CD4-positive, alpha-beta memory T cell (primary cell): Measurements from ENCODE around the gene RAB11FIP3. TPM values are rescaled to one million over a fixed set of nuclear protein-coding genes. Genes with fewer than 3 reads are reported as not detected.
A peak's percentile ranks its signal among the peaks of the same experiment; 100 is the strongest.

ENCODE experiments used
- CTCF ChIA-PET: fragments of 350-600 bp; sonication (Branson Sonifier 250); formaldehyde crosslinking; loops from one replicate; lab custom pipeline; 2021; ENCODE audit warnings: inconsistent platforms; ENCODE audit not compliant: partially characterized antibody; lab: Charles Lee
- POLR2A ChIA-PET: fragments of 350-600 bp; sonication (Branson Sonifier 250); formaldehyde crosslinking; loops from one replicate; lab custom pipeline; 2021; ENCODE audit not compliant: partially characterized antibody; lab: Charles Lee
- DNase-seq, 5 donors: peaks; one replicate each; pipeline versions ENCODE4 v3.0.0 to v3.0.0-alpha.2; 2020 to 2022; ENCODE audit warnings: mixed read lengths in 1 of 5
- H3K27ac ChIP-seq: one replicate; pipeline ENCODE4 v1.7.0; 2013; ENCODE audit warnings: low read depth, low read length
- H3K27me3 ChIP-seq: 2 replicates; pipeline ENCODE4 v1.7.0; 2013; ENCODE audit warnings: mild to moderate bottlenecking, low read length, moderate library complexity; ENCODE audit not compliant: insufficient read depth
- H3K36me3 ChIP-seq: 2 replicates; pipeline ENCODE4 v1.7.0; 2013; ENCODE audit warnings: mild to moderate bottlenecking, low read length, moderate library complexity; ENCODE audit not compliant: insufficient read depth
- H3K4me1 ChIP-seq: 2 replicates; pipeline ENCODE4 v1.7.0; 2013; ENCODE audit warnings: mild to moderate bottlenecking, low read length, moderate library complexity; ENCODE audit not compliant: insufficient read depth
- H3K4me3 ChIP-seq, 2 donors: one replicate each; pipeline ENCODE4 v1.7.0; 2013; ENCODE audit warnings: low read length in 2 of 2, mild to moderate bottlenecking in 1 of 2
- H3K9me3 ChIP-seq, 2 donors: one replicate each; pipeline ENCODE4 v1.7.0; 2013; ENCODE audit warnings: low read length in 2 of 2, control low read depth in 1 of 2; ENCODE audit not compliant: control insufficient read depth in 1 of 2
- H3K27ac Mint-ChIP-seq, 7 donors: one replicate each; pipeline ENCODE4 v1.8.0; 2020 to 2021; ENCODE audit warnings: mixed read lengths in 7 of 7, mild to moderate bottlenecking in 6 of 7, inconsistent platforms in 3 of 7, moderate library complexity in 3 of 7
- H3K27me3 Mint-ChIP-seq, 2 donors: one replicate each; pipeline ENCODE4 v1.8.0; 2020 to 2021; ENCODE audit warnings: mixed read lengths in 2 of 2
- H3K36me3 Mint-ChIP-seq, 2 donors: one replicate each; pipeline ENCODE4 v1.8.0; 2020 to 2021; ENCODE audit warnings: mixed read lengths in 2 of 2, inconsistent platforms in 1 of 2, mild to moderate bottlenecking in 1 of 2
- H3K4me1 Mint-ChIP-seq, 4 donors: one replicate each; pipeline ENCODE4 v1.8.0; 2020 to 2021; ENCODE audit warnings: mixed read lengths in 4 of 4, mild to moderate bottlenecking in 1 of 4
- H3K4me3 Mint-ChIP-seq, 8 donors: one replicate each; pipeline ENCODE4 v1.8.0; 2020 to 2021; ENCODE audit warnings: mixed read lengths in 8 of 8, mild to moderate bottlenecking in 7 of 8, moderate library complexity in 6 of 8, inconsistent platforms in 3 of 8
- H3K9me3 Mint-ChIP-seq, 8 donors: one replicate each; pipeline ENCODE4 v1.8.0; 2020 to 2021; ENCODE audit warnings: mixed read lengths in 8 of 8, mild to moderate bottlenecking in 5 of 8, inconsistent platforms in 3 of 8, moderate library complexity in 1 of 8
- intact Hi-C: fragments of 100-400 bp; cut with micrococcal nuclease; formaldehyde crosslinking; loops from one replicate; pipeline ENCODE4 v1.15.1; 2023
- polyA plus RNA-seq, 2 donors: library from polyadenylated mRNA; unstranded; fragments of 300-500 nt; fragmentation: Illumina TruSeq; gene quantifications; one replicate each; pipeline ENCODE4 v1.2.3, GENCODE V29; 2021
- total RNA-seq, 2 experiments: library from RNA; stranded (reverse); gene quantifications; one replicate each; pipeline ENCODE4 v1.2.3, GENCODE V29; 2021

RAB11FIP3 gene
- total and polyA plus RNA-seq, 4 experiments from 2014 or later: 0.15 to 42.6 (median 23.2) TPM

DNA sequence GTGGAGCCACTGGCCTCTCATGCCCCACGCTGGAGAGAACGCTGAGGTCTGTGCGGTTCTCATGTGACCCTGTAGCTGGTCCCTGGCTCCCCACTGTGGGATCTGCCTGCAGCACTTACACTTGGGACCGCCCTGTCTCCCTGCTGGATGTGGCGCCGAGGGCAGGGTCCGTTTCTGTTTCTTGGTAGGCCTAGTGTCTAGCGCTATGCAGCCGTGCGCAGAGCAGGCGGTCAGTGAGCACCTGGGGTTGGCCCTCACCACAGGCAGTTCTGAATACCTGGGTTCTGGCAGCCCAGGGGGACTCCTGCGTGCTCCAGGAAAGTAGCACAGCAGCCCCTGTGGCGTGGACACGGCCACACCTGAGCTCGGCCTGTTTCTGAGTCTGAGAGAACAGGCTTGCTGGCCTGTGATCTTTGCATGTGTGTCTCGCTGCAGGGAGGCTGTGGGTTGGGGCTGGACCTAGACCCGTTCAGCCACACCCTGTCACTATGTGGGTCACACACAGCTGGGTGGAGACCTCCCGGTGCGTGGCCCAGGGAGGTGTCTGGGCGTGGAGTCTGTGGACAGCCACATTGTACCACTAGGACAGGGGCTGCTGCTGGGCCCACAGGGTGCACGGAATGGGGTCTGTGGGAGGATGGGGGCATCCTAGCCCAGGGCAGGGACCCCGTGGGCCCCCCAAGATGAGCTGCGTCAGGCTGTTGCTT is 104.8 kb downstream of the RAB11FIP3 start:
- Mint-ChIP-seq H3K4me1 (peaks cover 16 to 39% (median 27%) of the 10 kb centered on the region in 4 donors), H3K27me3 (no peaks in the 10 kb centered on the region), H3K27ac (peak overlapping the region in 4 of 7 donors; percentile 47 to 92 (median 74)), H3K36me3 (peaks cover 0 to 8% of the 10 kb centered on the region in 2 donors), H3K9me3 (no peaks in the 10 kb centered on the region), H3K4me3 (peak overlapping the region; percentile 55 to 95 (median 76))
- POLR2A ChIA-PET: no interaction called here
- Histone ChIP-seq H3K4me1 (peaks cover 39% of the 10 kb centered on the region), H3K4me3 (peak overlapping the region in 1 of 2 donors; percentile 57), H3K36me3 (peaks cover 5% of the 10 kb centered on the region), H3K9me3 (no peaks in the 10 kb centered on the region), H3K27me3 (no peaks in the 10 kb centered on the region), H3K27ac (no peak overlapping the region)
- CTCF ChIA-PET: no interaction called here
- intact Hi-C loops: no loop called here
- DNase-seq: no peak

DNA sequence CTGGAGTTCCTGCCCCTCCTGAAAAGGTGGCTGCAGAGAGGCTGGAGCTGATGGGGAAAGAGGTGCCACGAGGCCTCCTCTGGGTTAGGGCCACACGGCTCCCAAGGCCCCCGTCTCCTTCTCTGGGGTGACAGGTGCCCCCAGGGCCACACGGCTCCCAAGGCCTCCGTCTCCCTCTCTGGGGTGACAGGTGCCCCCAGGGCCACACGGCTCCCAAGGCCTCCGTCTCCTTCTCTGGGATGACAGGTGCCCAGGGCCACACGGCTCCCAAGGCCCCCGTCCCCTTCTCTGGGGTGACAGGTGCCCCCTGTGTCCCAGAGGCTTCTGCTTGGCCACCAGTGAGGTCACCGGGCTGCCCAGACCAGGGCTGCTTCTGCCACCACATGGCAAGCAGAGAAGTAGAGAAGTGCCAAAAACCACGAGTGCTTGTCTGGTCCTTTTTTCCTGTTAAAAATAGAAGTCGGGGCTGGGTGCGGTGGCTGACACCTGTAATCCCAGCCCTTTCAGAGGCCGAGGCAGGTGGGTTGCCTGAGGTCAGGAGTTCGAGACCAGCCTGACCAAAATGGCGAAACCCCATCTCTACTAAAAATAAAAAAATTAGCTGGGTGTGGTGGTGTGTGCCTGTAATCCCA is 106.2 kb downstream of the RAB11FIP3 start:
- CTCF ChIA-PET: interaction anchor here (1.2 kb wide), 1 partner anchor 13 kb away, joined by 3 read pairs; no protein-coding TSS in a partner anchor
- peaks cover 5% of the 10 kb centered on the region for H3K36me3 ChIP-seq
- no peaks in the 10 kb centered on the region for H3K9me3 ChIP-seq
- H3K27me3 ChIP-seq: no peaks in the 10 kb centered on the region
- peaks cover 25% of the 10 kb centered on the region for H3K4me1 ChIP-seq
- H3K36me3 Mint-ChIP-seq: peaks cover 0 to 5% of the 10 kb centered on the region in 2 donors
- no peak overlapping the region for H3K27ac ChIP-seq
- no peak overlapping the region for H3K4me3 ChIP-seq
- H3K27ac Mint-ChIP-seq: no peak overlapping the region
- H3K9me3 Mint-ChIP-seq: no peaks in the 10 kb centered on the region
- intact Hi-C loops: no loop called here
- H3K27me3 Mint-ChIP-seq: no peaks in the 10 kb centered on the region
- H3K4me1 Mint-ChIP-seq: peaks cover 9 to 25% (median 17%) of the 10 kb centered on the region in 4 donors
- POLR2A ChIA-PET: no interaction called here
- no peak for DNase-seq
- peak overlapping the region in 1 of 8 donors; percentile 21 for H3K4me3 Mint-ChIP-seq

DNA sequence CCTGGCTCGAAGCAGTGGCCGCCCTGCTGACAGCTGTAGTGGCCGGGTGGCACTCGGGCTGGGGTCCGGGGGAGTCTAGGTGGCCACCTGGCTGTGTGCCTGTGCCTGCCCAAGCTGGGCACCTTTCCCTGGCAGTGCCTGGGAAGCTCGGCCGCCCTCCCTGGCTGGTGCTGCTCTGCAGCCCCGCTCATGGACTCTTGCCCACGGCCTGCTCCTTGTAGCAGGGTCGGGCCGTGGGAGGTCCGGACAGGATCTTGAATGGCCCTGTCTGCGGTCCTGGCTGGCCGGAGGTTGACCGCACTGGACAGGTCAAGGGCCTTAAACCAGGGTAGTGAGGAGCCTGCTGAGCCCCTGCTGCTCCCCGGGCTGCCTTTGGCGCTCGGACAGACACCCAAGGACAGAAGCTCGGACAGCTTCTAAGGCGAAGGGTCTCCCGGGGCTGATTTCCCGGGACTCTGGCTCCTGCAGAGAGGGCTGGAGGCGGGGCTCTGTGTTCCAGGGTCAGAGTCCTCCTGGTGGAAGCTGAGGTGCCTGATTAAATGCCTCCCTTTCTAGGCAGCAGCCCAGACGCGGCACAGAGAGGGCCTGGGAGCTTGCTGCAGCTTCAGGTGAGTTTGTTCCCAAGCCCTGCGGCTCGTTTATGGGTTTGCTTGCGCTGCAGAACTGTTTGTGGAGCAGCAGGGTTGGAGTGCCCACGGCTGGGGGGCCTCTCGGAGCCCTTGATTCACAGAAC is 108.1 kb downstream of the RAB11FIP3 start:
- Mint-ChIP-seq H3K27ac (no peak overlapping the region), H3K4me1 (peaks cover 8 to 21% (median 14%) of the 10 kb centered on the region in 4 donors), H3K36me3 (peaks cover 0 to 3% of the 10 kb centered on the region in 2 donors), H3K9me3 (no peaks in the 10 kb centered on the region), H3K27me3 (no peaks in the 10 kb centered on the region), H3K4me3 (no peak overlapping the region)
- Histone ChIP-seq H3K4me1 (peaks cover 23% of the 10 kb centered on the region), H3K9me3 (no peaks in the 10 kb centered on the region), H3K27ac (no peak overlapping the region), H3K27me3 (no peaks in the 10 kb centered on the region), H3K4me3 (no peak overlapping the region), H3K36me3 (peaks cover 5% of the 10 kb centered on the region)
- ChIA-PET POLR2A (no interaction called here), CTCF (no interaction called here)
- intact Hi-C loops: no loop called here
- no peak for DNase-seq

DNA sequence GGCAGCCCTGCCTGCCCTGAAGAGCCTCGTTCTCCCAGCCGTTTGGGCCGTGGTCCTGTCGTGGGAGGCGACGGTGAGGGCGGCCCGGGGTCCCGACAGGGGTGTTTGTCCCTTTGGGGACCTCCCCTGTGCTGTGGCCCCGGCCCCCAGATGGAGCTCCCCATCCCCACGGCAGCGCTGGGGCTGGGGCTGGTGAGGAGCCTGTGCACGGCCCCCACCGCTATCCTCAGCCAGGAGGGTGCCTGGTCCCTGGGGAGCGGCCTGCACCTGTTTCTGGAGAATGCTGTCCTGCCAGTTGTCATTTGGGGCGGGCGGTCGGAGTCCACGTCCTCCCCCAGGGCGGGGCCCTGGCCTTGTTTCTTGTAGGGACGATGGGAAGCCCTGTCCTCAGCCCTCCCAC is 108.7 kb downstream of the RAB11FIP3 start:
- peaks cover 7 to 16% (median 12%) of the 10 kb centered on the region in 4 donors for H3K4me1 Mint-ChIP-seq
- no peak overlapping the region for H3K4me3 ChIP-seq
- H3K36me3 ChIP-seq: peaks cover 5% of the 10 kb centered on the region
- DNase-seq: no peak
- H3K36me3 Mint-ChIP-seq: peaks cover 0 to 4% of the 10 kb centered on the region in 2 donors
- POLR2A ChIA-PET: no interaction called here
- intact Hi-C loops: no loop called here
- CTCF ChIA-PET: no interaction called here
- H3K27ac ChIP-seq: no peak overlapping the region
- H3K9me3 ChIP-seq: no peaks in the 10 kb centered on the region
- H3K9me3 Mint-ChIP-seq: no peaks in the 10 kb centered on the region
- H3K27ac Mint-ChIP-seq: no peak overlapping the region
- peaks cover 19% of the 10 kb centered on the region for H3K4me1 ChIP-seq
- no peak overlapping the region for H3K4me3 Mint-ChIP-seq
- no peaks in the 10 kb centered on the region for H3K27me3 ChIP-seq
- no peaks in the 10 kb centered on the region for H3K27me3 Mint-ChIP-seq

DNA sequence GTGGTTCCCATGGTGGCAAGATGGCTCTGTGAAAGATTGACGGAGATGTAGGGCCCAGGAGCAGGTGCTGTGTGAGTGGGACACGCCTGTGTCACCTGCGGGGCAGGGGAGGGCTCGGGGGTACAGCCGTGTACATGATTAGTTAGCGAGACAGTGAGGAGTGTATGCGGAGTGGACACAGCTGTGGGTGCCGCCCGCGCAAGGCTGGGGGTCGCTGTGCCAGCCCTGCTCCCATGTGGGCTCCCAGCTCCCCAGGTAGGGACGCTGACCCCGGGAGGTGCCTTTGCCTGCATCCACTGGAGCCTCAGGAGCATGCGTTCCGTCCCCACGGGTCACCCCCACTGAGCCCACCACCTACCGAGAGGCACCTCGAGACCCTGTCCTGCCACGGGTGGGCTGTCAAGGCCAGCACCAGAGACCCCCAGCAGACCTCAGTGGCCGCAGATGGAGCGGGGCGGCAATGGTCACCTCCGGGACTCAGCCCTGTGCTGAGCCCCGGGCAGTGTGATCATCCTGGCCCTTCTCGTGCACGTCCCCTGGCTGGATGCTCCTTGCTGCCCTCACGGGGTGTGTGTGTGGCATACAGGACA is 109.5 kb downstream of the RAB11FIP3 start:
- no peak overlapping the region for H3K27ac ChIP-seq
- no peaks in the 10 kb centered on the region for H3K9me3 Mint-ChIP-seq
- H3K36me3 ChIP-seq: peaks cover under 1% of the 10 kb centered on the region
- intact Hi-C loops: no loop called here
- no peak overlapping the region for H3K4me3 ChIP-seq
- DNase-seq: no peak
- POLR2A ChIA-PET: no interaction called here
- H3K27ac Mint-ChIP-seq: no peak overlapping the region
- CTCF ChIA-PET: no interaction called here
- peaks cover 10% of the 10 kb centered on the region for H3K4me1 ChIP-seq
- no peaks in the 10 kb centered on the region for H3K9me3 ChIP-seq
- H3K27me3 ChIP-seq: no peaks in the 10 kb centered on the region
- peaks cover 3 to 11% (median 6%) of the 10 kb centered on the region in 4 donors for H3K4me1 Mint-ChIP-seq
- peaks cover 0 to 4% of the 10 kb centered on the region in 2 donors for H3K36me3 Mint-ChIP-seq
- no peak overlapping the region for H3K4me3 Mint-ChIP-seq
- no peaks in the 10 kb centered on the region for H3K27me3 Mint-ChIP-seq

DNA sequence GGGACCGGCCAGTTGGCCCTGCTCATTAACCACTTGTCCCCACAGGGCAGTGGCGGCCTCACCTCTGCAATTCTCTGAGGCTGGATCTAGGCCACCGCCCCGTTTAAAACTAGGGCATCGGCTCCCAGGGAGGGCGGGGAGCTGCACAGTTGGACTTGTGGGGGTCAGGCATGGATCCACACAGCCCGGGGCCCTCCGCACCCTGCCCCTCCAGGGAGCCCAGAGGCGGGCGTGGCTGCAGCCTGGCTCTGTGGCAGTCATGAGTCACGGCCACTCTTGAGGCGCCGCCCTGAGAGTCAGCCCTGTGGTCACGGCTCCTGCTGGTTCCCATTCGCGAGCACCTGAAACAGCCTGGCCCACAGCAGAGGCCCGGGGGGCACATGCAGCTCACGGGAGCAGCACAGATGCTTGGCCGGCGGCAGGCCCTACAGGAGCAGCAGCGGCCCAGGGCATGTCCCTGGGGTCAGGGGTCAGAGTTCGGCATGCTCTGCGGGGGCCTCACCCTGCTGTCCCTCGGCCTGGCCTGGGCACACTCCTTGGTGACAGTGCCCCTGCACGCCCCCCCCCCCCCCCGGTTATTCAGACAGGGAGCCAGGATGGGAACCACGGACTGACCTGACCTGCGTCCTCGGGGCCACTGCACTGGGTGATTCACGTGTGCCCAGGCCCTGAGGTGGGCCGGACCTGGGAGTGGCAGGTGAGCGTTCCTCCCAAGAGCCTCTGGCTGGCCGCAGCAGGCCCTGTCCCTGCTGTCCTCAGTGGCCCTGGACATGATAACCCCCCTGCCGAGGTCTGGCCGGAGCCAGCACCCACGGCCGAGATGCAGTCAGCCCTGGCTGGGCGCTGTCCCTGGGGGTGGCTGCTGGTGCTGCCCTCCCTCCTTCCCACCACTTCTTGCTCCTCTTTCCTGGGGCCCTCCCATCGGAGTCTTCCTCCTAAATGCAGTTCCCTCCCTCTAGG is 110.3 kb downstream of the RAB11FIP3 start:
- Histone ChIP-seq H3K9me3 (no peaks in the 10 kb centered on the region), H3K4me1 (peaks cover 3% of the 10 kb centered on the region), H3K4me3 (no peak overlapping the region), H3K27me3 (no peaks in the 10 kb centered on the region), H3K27ac (no peak overlapping the region), H3K36me3 (no peaks in the 10 kb centered on the region)
- no peaks in the 10 kb centered on the region for H3K9me3 Mint-ChIP-seq
- H3K4me1 Mint-ChIP-seq: peaks cover 0 to 4% (median under 1%) of the 10 kb centered on the region in 4 donors
- peaks cover 0 to 4% of the 10 kb centered on the region in 2 donors for H3K36me3 Mint-ChIP-seq
- H3K27ac Mint-ChIP-seq: no peak overlapping the region
- H3K27me3 Mint-ChIP-seq: no peaks in the 10 kb centered on the region
- DNase-seq: no peak
- no peak overlapping the region for H3K4me3 Mint-ChIP-seq
- ChIA-PET CTCF (no interaction called here), POLR2A (no interaction called here)
- intact Hi-C loops: no loop called here
